Measurements from ENCODE around the gene VEGFD.

Gene VEGFD

DNA sequence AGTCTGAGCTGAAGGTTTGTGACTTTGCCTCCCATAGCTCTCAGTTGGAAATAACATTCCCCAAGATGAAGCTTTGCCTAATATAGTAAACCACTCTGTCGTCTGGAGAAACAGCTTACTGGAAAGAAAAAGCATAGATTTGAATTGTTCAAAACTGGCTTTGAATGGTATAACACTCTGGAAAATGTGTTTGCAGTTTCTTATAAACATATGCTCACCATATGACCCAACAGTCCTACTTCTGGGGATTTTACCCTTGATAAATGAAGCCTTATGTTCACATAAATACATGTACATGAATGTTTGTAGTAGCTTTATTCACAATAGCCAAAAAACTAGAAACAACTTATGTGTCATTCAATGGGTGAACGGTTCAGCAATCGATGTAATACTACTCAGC lies 10.2 kb downstream of the VEGFD start:
- Histone ChIP-seq H3K36me3 (ENCODE audit: control insufficient read depth, insufficient read depth, low read length) (no peaks in the 10 kb centered on the region), H3K27me3 (replicated peaks; ENCODE audit: control insufficient read depth, insufficient read depth, low read length, poor library complexity, severe bottlenecking) (no peaks in the 10 kb centered on the region), H3K4me3 (ENCODE audit: insufficient read depth, low read depth, low read length, poor library complexity, severe bottlenecking) (no peak overlapping the region), H3K9me3 (ENCODE audit: control insufficient read depth, low read length) (no peaks in the 10 kb centered on the region), H3K27ac (ENCODE audit: insufficient read depth, low read length, poor library complexity, severe bottlenecking) (no peak overlapping the region), H3K4me1 (ENCODE audit: control insufficient read depth, insufficient read depth, low read length, poor library complexity, severe bottlenecking) (no peaks in the 10 kb centered on the region)
- DNase-seq, result no peak

DNA sequence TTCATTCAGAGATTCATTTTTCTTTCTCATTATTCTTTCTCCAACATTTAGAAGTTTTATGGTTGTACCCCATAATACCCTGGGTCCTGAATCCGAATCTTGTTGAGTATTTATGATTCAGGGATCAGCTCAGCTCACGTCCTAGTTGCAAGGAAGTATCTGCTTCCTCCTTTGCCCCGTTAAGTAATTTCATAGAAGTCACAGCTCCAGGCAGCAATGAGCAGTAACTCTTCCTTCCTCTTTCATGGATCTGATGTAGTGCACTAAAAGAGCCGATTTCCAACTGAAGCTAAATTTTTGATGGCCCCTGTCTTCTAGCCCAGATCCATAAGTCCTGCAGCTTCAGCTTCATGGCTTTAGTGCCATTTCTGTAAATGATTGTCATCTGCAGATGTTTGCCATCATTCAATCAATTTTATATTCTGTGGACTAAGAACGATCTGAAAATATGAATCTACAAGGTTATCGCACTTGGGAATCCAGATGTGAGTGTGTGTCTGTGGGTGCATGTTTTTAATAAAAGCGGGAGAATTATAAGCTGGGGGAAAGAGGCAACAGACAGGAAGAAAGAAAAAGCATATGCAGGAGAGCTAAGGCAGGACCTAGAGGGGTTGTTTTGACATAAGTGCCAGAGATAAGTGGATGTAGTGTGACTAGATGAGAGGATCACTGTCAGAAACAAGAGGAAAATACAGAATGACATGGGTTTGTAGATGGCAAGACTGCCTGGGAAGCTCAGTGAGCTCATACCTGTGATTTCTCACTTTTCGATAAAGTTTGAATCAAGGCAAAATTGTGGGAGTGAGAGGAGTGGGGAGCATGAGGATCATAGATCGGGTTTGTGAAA lies 17.5 kb downstream of the VEGFD start:
- Histone ChIP-seq H3K4me1 (ENCODE audit: control insufficient read depth, insufficient read depth, low read length, poor library complexity, severe bottlenecking) (no peaks in the 10 kb centered on the region), H3K36me3 (ENCODE audit: control insufficient read depth, insufficient read depth, low read length) (no peaks in the 10 kb centered on the region), H3K27me3 (replicated peaks; ENCODE audit: control insufficient read depth, insufficient read depth, low read length, poor library complexity, severe bottlenecking) (no peaks in the 10 kb centered on the region), H3K4me3 (ENCODE audit: insufficient read depth, low read depth, low read length, poor library complexity, severe bottlenecking) (no peak overlapping the region), H3K9me3 (ENCODE audit: control insufficient read depth, low read length) (no peaks in the 10 kb centered on the region), H3K27ac (ENCODE audit: insufficient read depth, low read length, poor library complexity, severe bottlenecking) (no peak overlapping the region)
- DNase-seq, result no peak

DNA sequence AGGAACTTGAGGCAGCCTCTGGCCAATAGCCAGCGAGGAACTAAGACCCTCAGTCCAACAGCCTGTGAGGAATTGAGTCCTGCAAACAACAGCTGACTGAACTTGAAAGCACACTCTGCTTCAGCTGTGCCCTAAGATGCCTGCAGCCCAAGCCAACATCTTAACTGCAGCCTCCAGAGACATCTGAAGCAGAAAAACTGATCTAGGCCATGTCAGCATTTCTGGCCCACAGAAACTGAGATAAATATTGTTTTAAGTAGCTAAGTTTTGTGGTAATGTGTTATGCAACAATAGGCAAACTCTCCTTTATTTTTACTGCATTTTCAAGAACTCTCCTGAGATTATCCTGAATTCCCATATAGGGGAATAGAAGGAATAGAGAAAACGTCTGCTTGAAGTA lies 24.5 kb downstream of the VEGFD start:
- Histone ChIP-seq H3K4me1 (ENCODE audit: control insufficient read depth, insufficient read depth, low read length, poor library complexity, severe bottlenecking) (no peaks in the 10 kb centered on the region), H3K36me3 (ENCODE audit: control insufficient read depth, insufficient read depth, low read length) (no peaks in the 10 kb centered on the region), H3K27me3 (replicated peaks; ENCODE audit: control insufficient read depth, insufficient read depth, low read length, poor library complexity, severe bottlenecking) (no peaks in the 10 kb centered on the region), H3K27ac (ENCODE audit: insufficient read depth, low read length, poor library complexity, severe bottlenecking) (no peak overlapping the region), H3K4me3 (ENCODE audit: insufficient read depth, low read depth, low read length, poor library complexity, severe bottlenecking) (no peak overlapping the region), H3K9me3 (ENCODE audit: control insufficient read depth, low read length) (no peaks in the 10 kb centered on the region)
- no peak for DNase-seq

DNA sequence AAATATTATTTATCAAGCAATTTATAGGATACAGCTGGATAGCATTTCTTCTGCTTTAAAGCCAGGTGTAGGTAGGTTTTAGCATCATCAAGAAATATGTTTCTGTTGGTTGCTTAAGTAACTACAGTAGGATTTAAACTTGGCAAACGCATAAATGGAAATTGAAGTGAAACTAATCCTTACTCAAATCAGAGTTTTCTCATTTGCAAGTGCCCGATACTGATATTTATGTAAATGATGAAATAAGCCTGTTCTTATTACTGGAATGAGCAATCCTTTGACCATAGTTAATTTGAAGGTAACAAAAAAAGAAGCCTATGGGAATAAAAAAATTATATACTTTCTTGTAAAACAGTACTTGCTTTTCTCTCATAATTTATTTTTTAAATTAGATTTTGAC lies 25.7 kb downstream of the VEGFD start:
- Histone ChIP-seq H3K27me3 (replicated peaks; ENCODE audit: control insufficient read depth, insufficient read depth, low read length, poor library complexity, severe bottlenecking) (no peaks in the 10 kb centered on the region), H3K36me3 (ENCODE audit: control insufficient read depth, insufficient read depth, low read length) (no peaks in the 10 kb centered on the region), H3K4me1 (ENCODE audit: control insufficient read depth, insufficient read depth, low read length, poor library complexity, severe bottlenecking) (no peaks in the 10 kb centered on the region), H3K4me3 (ENCODE audit: insufficient read depth, low read depth, low read length, poor library complexity, severe bottlenecking) (no peak overlapping the region), H3K27ac (ENCODE audit: insufficient read depth, low read length, poor library complexity, severe bottlenecking) (no peak overlapping the region), H3K9me3 (ENCODE audit: control insufficient read depth, low read length) (no peaks in the 10 kb centered on the region)
- no peak for DNase-seq

DNA sequence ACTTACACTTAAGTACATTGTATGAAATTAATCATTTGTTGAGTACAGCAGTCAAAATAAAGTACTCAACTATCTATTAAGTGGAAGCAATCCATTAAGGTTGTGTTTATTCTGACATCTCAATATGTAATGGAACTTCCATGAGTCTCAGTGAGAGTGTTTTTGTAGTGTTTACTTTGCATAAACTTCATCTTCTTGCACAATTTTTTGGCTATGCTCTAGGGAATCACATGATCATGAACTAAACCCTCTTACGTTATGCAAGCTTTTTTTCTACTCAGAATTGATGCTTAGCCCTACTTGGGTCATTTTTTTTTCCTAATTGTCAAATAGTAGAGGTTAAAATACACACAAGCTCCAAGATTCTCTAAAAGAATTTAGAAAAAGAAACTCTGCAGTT lies 27.8 kb downstream of the VEGFD start:
- Histone ChIP-seq H3K9me3 (ENCODE audit: control insufficient read depth, low read length) (no peaks in the 10 kb centered on the region), H3K27me3 (replicated peaks; ENCODE audit: control insufficient read depth, insufficient read depth, low read length, poor library complexity, severe bottlenecking) (no peaks in the 10 kb centered on the region), H3K27ac (ENCODE audit: insufficient read depth, low read length, poor library complexity, severe bottlenecking) (no peak overlapping the region), H3K36me3 (ENCODE audit: control insufficient read depth, insufficient read depth, low read length) (no peaks in the 10 kb centered on the region), H3K4me3 (ENCODE audit: insufficient read depth, low read depth, low read length, poor library complexity, severe bottlenecking) (no peak overlapping the region), H3K4me1 (ENCODE audit: control insufficient read depth, insufficient read depth, low read length, poor library complexity, severe bottlenecking) (no peaks in the 10 kb centered on the region)
- no peak for DNase-seq

DNA sequence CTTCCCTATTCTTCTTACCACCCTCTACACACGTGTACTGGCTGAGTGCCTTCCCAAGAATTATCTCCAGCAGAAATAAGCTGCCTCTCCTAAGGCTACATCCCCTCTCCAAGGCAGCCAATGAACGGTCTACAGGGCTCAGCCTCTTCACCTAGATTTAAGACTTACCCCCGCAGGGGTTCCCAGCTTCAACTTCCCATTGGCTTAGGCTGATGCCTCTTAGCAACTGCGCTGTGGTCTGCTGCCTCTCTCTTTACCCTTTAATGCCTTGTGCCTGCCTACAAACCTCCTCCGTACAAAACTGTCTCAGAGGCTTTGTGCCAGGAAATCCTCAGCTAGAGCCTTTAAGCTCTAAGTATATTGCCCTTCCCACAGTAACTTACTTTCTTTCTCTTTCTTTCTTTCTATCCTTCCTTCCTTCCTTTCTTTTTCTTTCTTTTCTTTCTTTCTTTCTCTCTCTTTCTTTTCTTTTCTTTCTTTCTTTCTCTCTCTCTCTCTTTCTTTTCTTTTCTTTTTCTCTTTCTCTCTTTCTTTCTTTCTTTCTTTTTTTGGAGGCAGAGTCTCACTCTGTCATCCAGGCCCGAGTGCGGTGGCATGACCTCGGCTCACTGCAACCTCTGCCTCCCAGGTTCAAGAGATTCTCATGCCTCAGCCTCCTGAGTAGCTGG lies 33.8 kb downstream of the VEGFD start:
- Histone ChIP-seq H3K36me3 (ENCODE audit: control insufficient read depth, insufficient read depth, low read length) (no peaks in the 10 kb centered on the region), H3K4me1 (ENCODE audit: control insufficient read depth, insufficient read depth, low read length, poor library complexity, severe bottlenecking) (no peaks in the 10 kb centered on the region), H3K27me3 (replicated peaks; ENCODE audit: control insufficient read depth, insufficient read depth, low read length, poor library complexity, severe bottlenecking) (no peaks in the 10 kb centered on the region), H3K9me3 (ENCODE audit: control insufficient read depth, low read length) (no peaks in the 10 kb centered on the region), H3K27ac (ENCODE audit: insufficient read depth, low read length, poor library complexity, severe bottlenecking) (no peak overlapping the region), H3K4me3 (ENCODE audit: insufficient read depth, low read depth, low read length, poor library complexity, severe bottlenecking) (no peak overlapping the region)
- DNase-seq, result no peak

DNA sequence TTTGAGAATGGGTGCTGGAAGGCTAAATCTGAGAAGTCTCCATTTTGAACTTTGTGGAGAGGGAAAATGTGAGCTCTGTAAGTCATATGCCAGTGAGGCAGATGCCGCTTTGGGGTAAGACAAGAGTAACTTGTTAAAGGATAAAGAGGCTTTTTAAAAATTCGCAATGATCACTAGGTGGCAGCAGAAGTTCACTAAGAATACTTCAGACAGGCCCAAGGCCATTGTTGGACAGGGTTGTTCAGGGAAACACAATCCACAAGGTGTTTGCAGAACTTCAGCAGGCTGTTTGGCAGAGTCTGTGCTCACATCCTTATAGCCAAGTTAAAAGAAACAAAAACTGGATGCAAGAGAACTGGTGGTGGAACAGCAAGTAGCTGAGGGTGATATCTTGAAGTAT lies 35.2 kb downstream of the VEGFD start:
- Histone ChIP-seq H3K4me1 (ENCODE audit: control insufficient read depth, insufficient read depth, low read length, poor library complexity, severe bottlenecking) (no peaks in the 10 kb centered on the region), H3K27ac (ENCODE audit: insufficient read depth, low read length, poor library complexity, severe bottlenecking) (no peak overlapping the region), H3K9me3 (ENCODE audit: control insufficient read depth, low read length) (no peaks in the 10 kb centered on the region), H3K4me3 (ENCODE audit: insufficient read depth, low read depth, low read length, poor library complexity, severe bottlenecking) (no peak overlapping the region), H3K27me3 (replicated peaks; ENCODE audit: control insufficient read depth, insufficient read depth, low read length, poor library complexity, severe bottlenecking) (no peaks in the 10 kb centered on the region), H3K36me3 (ENCODE audit: control insufficient read depth, insufficient read depth, low read length) (no peaks in the 10 kb centered on the region)
- no peak for DNase-seq

DNA sequence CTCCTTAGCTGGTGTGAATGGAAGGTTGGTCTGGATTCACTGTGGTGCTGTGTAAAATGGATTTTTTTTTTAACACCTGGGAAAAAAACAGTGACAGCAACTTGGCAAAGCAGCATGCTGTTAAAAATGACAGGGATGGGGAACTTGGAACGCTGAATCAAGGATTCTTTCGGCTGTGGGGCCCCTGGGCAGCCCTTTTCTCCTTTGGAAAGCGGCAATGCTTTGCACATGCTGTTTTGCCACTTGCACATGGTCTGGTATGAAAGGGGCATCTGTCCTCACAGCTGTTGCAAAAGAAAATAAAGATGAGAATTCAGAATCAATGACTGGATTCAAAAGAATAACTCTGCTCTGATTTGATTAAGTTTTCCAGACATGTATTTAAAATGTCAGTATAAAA lies 38.2 kb downstream of the VEGFD start:
- Histone ChIP-seq H3K27me3 (replicated peaks; ENCODE audit: control insufficient read depth, insufficient read depth, low read length, poor library complexity, severe bottlenecking) (no peaks in the 10 kb centered on the region), H3K9me3 (ENCODE audit: control insufficient read depth, low read length) (no peaks in the 10 kb centered on the region), H3K27ac (ENCODE audit: insufficient read depth, low read length, poor library complexity, severe bottlenecking) (no peak overlapping the region), H3K4me1 (ENCODE audit: control insufficient read depth, insufficient read depth, low read length, poor library complexity, severe bottlenecking) (no peaks in the 10 kb centered on the region), H3K4me3 (ENCODE audit: insufficient read depth, low read depth, low read length, poor library complexity, severe bottlenecking) (no peak overlapping the region), H3K36me3 (ENCODE audit: control insufficient read depth, insufficient read depth, low read length) (no peaks in the 10 kb centered on the region)
- no peak for DNase-seq

DNA sequence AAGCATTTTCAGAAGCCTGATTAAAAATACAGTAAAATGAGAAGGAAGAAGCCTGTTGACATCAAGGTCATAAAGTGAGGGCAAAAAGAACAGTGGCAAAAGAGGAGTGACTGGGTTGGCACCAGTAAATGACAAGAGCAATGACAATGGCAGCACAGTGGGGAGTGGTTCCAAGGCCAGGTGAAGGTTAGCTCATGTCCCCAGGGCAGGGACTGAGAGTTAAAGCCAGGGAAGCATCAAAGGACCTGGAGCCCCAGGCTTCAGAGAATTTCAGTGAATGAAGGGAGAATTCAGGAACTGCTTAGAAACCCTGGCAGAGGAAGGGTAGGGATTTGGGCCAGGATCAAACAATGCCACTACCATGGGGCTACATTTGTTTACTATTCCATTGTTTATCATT lies 40.1 kb downstream of the VEGFD start:
- no peaks in the 10 kb centered on the region for H3K36me3 ChIP-seq (ENCODE audit: control insufficient read depth, insufficient read depth, low read length)
- no peaks in the 10 kb centered on the region for H3K9me3 ChIP-seq (ENCODE audit: control insufficient read depth, low read length)
- H3K27ac ChIP-seq (ENCODE audit: insufficient read depth, low read length, poor library complexity, severe bottlenecking), result no peak overlapping the region
- no peaks in the 10 kb centered on the region for H3K4me1 ChIP-seq (ENCODE audit: control insufficient read depth, insufficient read depth, low read length, poor library complexity, severe bottlenecking)
- no peak for DNase-seq
- H3K27me3 ChIP-seq (replicated peaks; ENCODE audit: control insufficient read depth, insufficient read depth, low read length, poor library complexity, severe bottlenecking), result no peaks in the 10 kb centered on the region
- H3K4me3 ChIP-seq (ENCODE audit: insufficient read depth, low read depth, low read length, poor library complexity, severe bottlenecking), result no peak overlapping the region

DNA sequence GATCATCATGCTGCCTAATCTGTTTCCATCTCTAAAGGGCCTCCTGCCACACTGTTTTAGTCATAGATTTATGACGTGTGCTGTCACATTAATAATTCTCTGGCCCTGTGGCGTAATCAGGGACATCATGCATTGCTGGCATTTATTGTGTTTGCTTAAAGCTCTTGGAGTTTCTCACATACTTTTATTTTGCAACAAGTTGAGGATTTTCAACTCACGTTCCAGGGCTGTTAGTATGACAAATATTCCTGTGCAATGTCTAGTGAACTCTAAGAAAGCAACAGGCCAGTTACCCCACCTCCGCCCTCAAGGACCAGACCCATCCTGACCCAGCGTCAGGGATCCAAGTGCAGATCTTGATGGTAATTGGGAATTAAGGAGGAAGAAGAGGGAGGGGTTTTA lies 41.1 kb downstream of the VEGFD start:
- Histone ChIP-seq H3K36me3 (ENCODE audit: control insufficient read depth, insufficient read depth, low read length) (no peaks in the 10 kb centered on the region), H3K27me3 (replicated peaks; ENCODE audit: control insufficient read depth, insufficient read depth, low read length, poor library complexity, severe bottlenecking) (no peaks in the 10 kb centered on the region), H3K27ac (ENCODE audit: insufficient read depth, low read length, poor library complexity, severe bottlenecking) (no peak overlapping the region), H3K4me1 (ENCODE audit: control insufficient read depth, insufficient read depth, low read length, poor library complexity, severe bottlenecking) (no peaks in the 10 kb centered on the region), H3K4me3 (ENCODE audit: insufficient read depth, low read depth, low read length, poor library complexity, severe bottlenecking) (no peak overlapping the region), H3K9me3 (ENCODE audit: control insufficient read depth, low read length) (no peaks in the 10 kb centered on the region)
- DNase-seq, result no peak
